ENCODE measurements around the gene KIF1B. TPM values are rescaled to one million over a fixed set of nuclear protein-coding genes. Genes with fewer than 3 reads are reported as not detected.

KIF1B gene
- total RNA-seq, 1 experiment from 2014 or later = 33.0 TPM

DNA sequence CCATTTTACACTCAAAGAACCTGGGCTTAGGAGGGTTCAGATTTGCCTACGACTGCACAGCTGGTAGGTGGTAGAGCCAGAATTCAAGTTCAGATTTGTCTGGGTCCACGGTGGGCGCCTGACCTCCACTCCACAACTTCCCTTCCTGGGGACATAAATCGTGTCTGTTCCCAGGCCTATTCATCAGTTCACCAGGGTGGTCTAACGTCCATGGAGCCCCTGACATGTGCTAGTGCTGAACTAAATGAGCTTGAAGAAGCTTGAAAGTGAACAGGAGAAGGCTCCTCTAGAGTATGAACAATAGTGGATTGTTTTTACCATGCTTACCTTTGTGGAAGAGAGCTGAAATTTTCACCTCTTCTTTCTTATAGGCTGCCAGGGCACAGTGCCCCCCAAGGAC lies 32.5 kb upstream of the KIF1B start:
- peaks cover 2% of the 10 kb centered on the region; the same call in 1 of the 2 replicates for H3K36me3 ChIP-seq (ENCODE audit: control insufficient read depth, insufficient read depth, low read length)
- H3K4me1 ChIP-seq (ENCODE audit: control insufficient read depth, insufficient read depth, low read length) = no peaks in the 10 kb centered on the region
- no TSS peak for BruUV-seq (replicated peaks)
- ChIA-PET POLR2A (no interaction called here), CTCF (no interaction called here)
- no peak overlapping the region for H3K27ac ChIP-seq (ENCODE audit: low read length)
- H3K27me3 ChIP-seq (ENCODE audit: control insufficient read depth, insufficient read depth, low read length) = no peaks in the 10 kb centered on the region
- H3K9me3 ChIP-seq (ENCODE audit: control insufficient read depth, insufficient read depth, low read depth, low read length) = no peaks in the 10 kb centered on the region
- no peak for TF ChIP-seq TCF7L2 (IDR thresholded peaks at IDR 0.05; ENCODE audit: low read depth, low read length)
- TF ChIP-seq, protein P1, sequence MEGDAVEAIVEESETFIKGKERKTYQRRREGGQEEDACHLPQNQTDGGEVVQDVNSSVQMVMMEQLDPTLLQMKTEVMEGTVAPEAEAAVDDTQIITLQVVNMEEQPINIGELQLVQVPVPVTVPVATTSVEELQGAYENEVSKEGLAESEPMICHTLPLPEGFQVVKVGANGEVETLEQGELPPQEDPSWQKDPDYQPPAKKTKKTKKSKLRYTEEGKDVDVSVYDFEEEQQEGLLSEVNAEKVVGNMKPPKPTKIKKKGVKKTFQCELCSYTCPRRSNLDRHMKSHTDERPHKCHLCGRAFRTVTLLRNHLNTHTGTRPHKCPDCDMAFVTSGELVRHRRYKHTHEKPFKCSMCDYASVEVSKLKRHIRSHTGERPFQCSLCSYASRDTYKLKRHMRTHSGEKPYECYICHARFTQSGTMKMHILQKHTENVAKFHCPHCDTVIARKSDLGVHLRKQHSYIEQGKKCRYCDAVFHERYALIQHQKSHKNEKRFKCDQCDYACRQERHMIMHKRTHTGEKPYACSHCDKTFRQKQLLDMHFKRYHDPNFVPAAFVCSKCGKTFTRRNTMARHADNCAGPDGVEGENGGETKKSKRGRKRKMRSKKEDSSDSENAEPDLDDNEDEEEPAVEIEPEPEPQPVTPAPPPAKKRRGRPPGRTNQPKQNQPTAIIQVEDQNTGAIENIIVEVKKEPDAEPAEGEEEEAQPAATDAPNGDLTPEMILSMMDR (IDR thresholded peaks at IDR 0.05) = no peak
- no peak for TF ChIP-seq SIN3A (IDR thresholded peaks at IDR 0.05; ENCODE audit: borderline replicate concordance, insufficient read depth, low read depth, low read length)
- TF ChIP-seq, protein P2, sequence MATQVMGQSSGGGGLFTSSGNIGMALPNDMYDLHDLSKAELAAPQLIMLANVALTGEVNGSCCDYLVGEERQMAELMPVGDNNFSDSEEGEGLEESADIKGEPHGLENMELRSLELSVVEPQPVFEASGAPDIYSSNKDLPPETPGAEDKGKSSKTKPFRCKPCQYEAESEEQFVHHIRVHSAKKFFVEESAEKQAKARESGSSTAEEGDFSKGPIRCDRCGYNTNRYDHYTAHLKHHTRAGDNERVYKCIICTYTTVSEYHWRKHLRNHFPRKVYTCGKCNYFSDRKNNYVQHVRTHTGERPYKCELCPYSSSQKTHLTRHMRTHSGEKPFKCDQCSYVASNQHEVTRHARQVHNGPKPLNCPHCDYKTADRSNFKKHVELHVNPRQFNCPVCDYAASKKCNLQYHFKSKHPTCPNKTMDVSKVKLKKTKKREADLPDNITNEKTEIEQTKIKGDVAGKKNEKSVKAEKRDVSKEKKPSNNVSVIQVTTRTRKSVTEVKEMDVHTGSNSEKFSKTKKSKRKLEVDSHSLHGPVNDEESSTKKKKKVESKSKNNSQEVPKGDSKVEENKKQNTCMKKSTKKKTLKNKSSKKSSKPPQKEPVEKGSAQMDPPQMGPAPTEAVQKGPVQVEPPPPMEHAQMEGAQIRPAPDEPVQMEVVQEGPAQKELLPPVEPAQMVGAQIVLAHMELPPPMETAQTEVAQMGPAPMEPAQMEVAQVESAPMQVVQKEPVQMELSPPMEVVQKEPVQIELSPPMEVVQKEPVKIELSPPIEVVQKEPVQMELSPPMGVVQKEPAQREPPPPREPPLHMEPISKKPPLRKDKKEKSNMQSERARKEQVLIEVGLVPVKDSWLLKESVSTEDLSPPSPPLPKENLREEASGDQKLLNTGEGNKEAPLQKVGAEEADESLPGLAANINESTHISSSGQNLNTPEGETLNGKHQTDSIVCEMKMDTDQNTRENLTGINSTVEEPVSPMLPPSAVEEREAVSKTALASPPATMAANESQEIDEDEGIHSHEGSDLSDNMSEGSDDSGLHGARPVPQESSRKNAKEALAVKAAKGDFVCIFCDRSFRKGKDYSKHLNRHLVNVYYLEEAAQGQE (IDR thresholded peaks at IDR 0.05; ENCODE audit: insufficient read depth in 1 of 2, low read depth in 2 of 2, low read length in 1 of 2) = no peak
- no peak for TF ChIP-seq POLR2AphosphoS5 (IDR thresholded peaks at IDR 0.05; ENCODE audit: low read depth, low read length)
- intact Hi-C loops (cut with micrococcal nuclease; ENCODE audit: unreplicated experiment) (no loop called here), in situ Hi-C loops (cut with HindIII; ENCODE audit: low pct_unique_long_range_greater_than_20kb, low sequenced_read_pairs) (no loop called here)
- no peak overlapping the region for H3K4me3 ChIP-seq (ENCODE audit: low read depth in 2 of 2, low read length in 2 of 2)
- DNase-seq (ENCODE audit: low read depth, low spot score) (no peak), ATAC-seq (no peak)

DNA sequence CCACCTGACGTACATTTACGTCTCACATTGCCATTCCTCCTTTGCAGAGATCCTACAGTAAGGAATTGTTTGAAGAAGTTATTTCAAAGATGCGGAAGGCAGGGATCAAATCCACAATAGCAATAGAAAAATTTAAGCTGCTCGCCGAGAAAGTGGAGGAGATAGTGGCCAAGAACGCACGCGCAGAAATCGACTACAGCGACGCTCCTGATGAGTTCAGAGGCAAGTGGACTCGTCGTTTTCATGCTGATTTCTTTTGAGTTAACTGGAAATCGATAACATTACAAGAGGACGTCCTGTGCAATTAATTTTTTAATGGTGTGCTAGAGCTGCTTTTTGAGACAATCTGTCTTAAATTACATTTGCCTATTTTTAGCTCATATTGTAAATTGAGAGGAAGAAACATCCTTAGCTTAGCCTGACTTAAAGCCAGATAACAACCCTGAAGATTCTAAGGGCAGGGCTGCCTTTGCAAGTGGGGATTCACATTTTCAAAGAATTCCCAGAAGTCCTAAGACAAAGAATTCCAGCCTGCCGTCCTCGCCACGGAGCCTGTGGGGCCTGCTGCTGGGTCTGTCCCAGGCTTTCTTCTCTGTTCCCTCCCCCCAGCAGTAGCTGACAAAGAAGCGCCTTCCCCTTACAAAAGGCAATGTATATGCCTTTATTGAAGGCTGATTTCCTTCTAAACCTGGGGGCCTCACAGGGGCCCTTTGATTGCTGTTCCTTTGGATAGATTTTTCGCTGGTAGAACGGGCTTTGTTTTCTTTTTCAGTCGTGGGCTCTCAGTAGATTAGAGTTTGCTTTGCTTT lies 31.6 kb upstream of the KIF1B start:
- DNase-seq (ENCODE audit: low read depth, low spot score) = no peak
- no peak overlapping the region for H3K27ac ChIP-seq (ENCODE audit: low read length)
- no TSS peak for BruUV-seq (replicated peaks)
- TF ChIP-seq SIN3A (IDR thresholded peaks at IDR 0.05; ENCODE audit: borderline replicate concordance, insufficient read depth, low read depth, low read length) (no peak), TCF7L2 (IDR thresholded peaks at IDR 0.05; ENCODE audit: low read depth, low read length) (no peak), POLR2AphosphoS5 (IDR thresholded peaks at IDR 0.05; ENCODE audit: low read depth, low read length) (no peak)
- TF ChIP-seq, protein P2 (IDR thresholded peaks at IDR 0.05; ENCODE audit: insufficient read depth in 1 of 2, low read depth in 2 of 2, low read length in 1 of 2) = no peak
- TF ChIP-seq, protein P1 (IDR thresholded peaks at IDR 0.05) = no peak
- in situ Hi-C loops (cut with HindIII; ENCODE audit: low pct_unique_long_range_greater_than_20kb, low sequenced_read_pairs) = no loop called here
- intact Hi-C loops (cut with micrococcal nuclease; ENCODE audit: unreplicated experiment) = no loop called here
- POLR2A ChIA-PET = no interaction called here
- no peak for ATAC-seq
- no peaks in the 10 kb centered on the region for H3K27me3 ChIP-seq (ENCODE audit: control insufficient read depth, insufficient read depth, low read length)
- no peaks in the 10 kb centered on the region for H3K9me3 ChIP-seq (ENCODE audit: control insufficient read depth, insufficient read depth, low read depth, low read length)
- no peak overlapping the region for H3K4me3 ChIP-seq (ENCODE audit: low read depth in 2 of 2, low read length in 2 of 2)
- peaks cover 2% of the 10 kb centered on the region; the same call in 1 of the 2 replicates for H3K36me3 ChIP-seq (ENCODE audit: control insufficient read depth, insufficient read depth, low read length)
- CTCF ChIA-PET = no interaction called here
- no peaks in the 10 kb centered on the region for H3K4me1 ChIP-seq (ENCODE audit: control insufficient read depth, insufficient read depth, low read length)

Measured in Panc1 (cell line).